GM12878 (cell line): ENCODE data around the gene TMEM229B. TPM values are rescaled to one million over a fixed set of nuclear protein-coding genes. Genes with fewer than 3 reads are reported as not detected.

ENCODE experiments used
- ATAC-seq: fragments of 200-7000 bp; cut with Tn5 transposase; 3 replicates; pipeline ENCODE4 v1.9.1; 2020; ENCODE audit warnings: mild to moderate bottlenecking, moderate library complexity
- BruUV-seq: library from RNA; stranded (reverse); fragments of 400-500 nt; replicated peaks from 2 replicates; lab custom pipeline; 2021; lab: Mats Ljungman, UMichigan
- CTCF ChIA-PET: fragments of 300-600 bp; sonication (Branson Sonifier 250); formaldehyde crosslinking; extraction: SDS; loops from one replicate; lab custom pipeline; 2021; ENCODE audit warnings: inconsistent platforms; lab: Yijun Ruan, JAX
- POLR2A ChIA-PET: fragments of 350-600 bp; formaldehyde crosslinking; extraction: SDS; loops from one replicate; lab custom pipeline; 2021; ENCODE audit warnings: inconsistent platforms; lab: Charles Lee
- RAD21 ChIA-PET: fragments of 300-600 bp; sonication (Branson Sonifier 250); formaldehyde crosslinking; loops from one replicate; lab custom pipeline; 2023; ENCODE audit warnings: antibody characterized with exemption; ENCODE audit not compliant: unreplicated experiment; lab: Charles Lee
- SMC1A ChIA-PET: fragments of 300-600 bp; sonication (Branson Sonifier 250); formaldehyde crosslinking; loops from one replicate; lab custom pipeline; 2023; ENCODE audit not compliant: unreplicated experiment, uncharacterized antibody; lab: Charles Lee
- DNase-seq: peaks from one replicate; pipeline ENCODE4 v3.0.0-alpha.2; 2011; ENCODE audit warnings: low read depth, low spot score
- FAIRE-seq: peaks from 3 replicates; lab custom pipeline; 2011; peaks lifted over from hg19 to GRCh38; lab: Jason Lieb, UNC
- H2AFZ ChIP-seq: 2 replicates; pipeline ENCODE4 v1.6.0; 2011; ENCODE audit warnings: low read depth, low read length, control low read depth; ENCODE audit not compliant: control insufficient read depth
- H3K27ac ChIP-seq: 2 replicates; pipeline ENCODE4 v1.5.1; 2011; ENCODE audit warnings: control low read depth; ENCODE audit not compliant: control insufficient read depth, insufficient read depth
- H3K27me3 ChIP-seq, 2 experiments: replicated peaks in 1 of 2; 2 replicates each; pipeline versions ENCODE4 v1.6.0 to v1.6.1; 2011; ENCODE audit warnings: low read length in 1 of 2; ENCODE audit not compliant: control insufficient read depth in 2 of 2, insufficient read depth in 2 of 2
- H3K36me3 ChIP-seq, 2 experiments: 2 replicates each; pipeline ENCODE4 v1.5.1; 2011; ENCODE audit warnings: low read length in 1 of 2; ENCODE audit not compliant: control insufficient read depth in 2 of 2, insufficient read depth in 2 of 2
- H3K4me1 ChIP-seq: 2 replicates; pipeline ENCODE4 v1.6.1; 2011; ENCODE audit warnings: mild to moderate bottlenecking, low read length, moderate library complexity, mixed read lengths; ENCODE audit not compliant: control insufficient read depth, insufficient read depth
- H3K4me2 ChIP-seq: 2 replicates; pipeline ENCODE4 v1.6.0; 2011; ENCODE audit warnings: control low read depth; ENCODE audit not compliant: control insufficient read depth, insufficient read depth
- H3K4me3 ChIP-seq: fragments of 200-600 bp; sonication (generic); 2 replicates; pipeline ENCODE4 v1.5.1; 2016
- H3K79me2 ChIP-seq: 2 replicates; pipeline ENCODE4 v1.6.0; 2011; ENCODE audit warnings: low read length; ENCODE audit not compliant: control insufficient read depth, insufficient read depth
- H3K9ac ChIP-seq: 2 replicates; pipeline ENCODE4 v1.8.0; 2011; ENCODE audit warnings: low read length, control low read depth, mixed read lengths; ENCODE audit not compliant: control insufficient read depth, insufficient read depth
- H3K9me3 ChIP-seq: replicated peaks from 3 replicates; pipeline ENCODE4 v1.5.1; 2011; ENCODE audit warnings: mild to moderate bottlenecking, low read length; ENCODE audit not compliant: control insufficient read depth, insufficient read depth
- H4K20me1 ChIP-seq: 2 replicates; pipeline ENCODE4 v1.6.0; 2011; ENCODE audit not compliant: control insufficient read depth, insufficient read depth
- CHD1 ChIP-seq: IDR thresholded peaks from 2 replicates; pipeline ENCODE4 v1.6.1; 2012; ENCODE audit warnings: low read depth, low read length, improper control_type of control experiment
- MEF2A ChIP-seq: IDR thresholded peaks from 2 replicates; pipeline ENCODE4 v1.6.1; 2011; ENCODE audit warnings: low read depth, mild to moderate bottlenecking, low read length, moderate library complexity; ENCODE audit not compliant: insufficient read depth
- RAD21 ChIP-seq: IDR thresholded peaks from 2 replicates; pipeline ENCODE4 v1.6.1; 2011; ENCODE audit warnings: mild to moderate bottlenecking, low read depth, low read length, moderate library complexity; ENCODE audit not compliant: insufficient read depth
- REST ChIP-seq: IDR thresholded peaks from 2 replicates; pipeline ENCODE4 v1.6.1; 2012; ENCODE audit warnings: mild to moderate bottlenecking, low read depth, low read length
- TAF1 ChIP-seq: IDR thresholded peaks from 2 replicates; pipeline ENCODE4 v1.6.1; 2011; ENCODE audit warnings: mild to moderate bottlenecking, low read depth, low read length, borderline replicate concordance
- WRNIP1 ChIP-seq: IDR thresholded peaks from 2 replicates; pipeline ENCODE4 v1.6.1; 2011; ENCODE audit warnings: low read depth, low read length, improper control_type of control experiment, borderline replicate concordance
- YY1 ChIP-seq: IDR thresholded peaks from 2 replicates; pipeline ENCODE4 v1.6.1; 2011; ENCODE audit warnings: low read depth, mild to moderate bottlenecking, low read length
- ZBTB11 ChIP-seq: fragments of 450-650 bp; formaldehyde crosslinking; IDR thresholded peaks from 2 replicates; pipeline ENCODE4 v1.5.0; 2022; ENCODE audit warnings: mild to moderate bottlenecking, missing genetic modification characterization
- WGBS: methylation state at CpG from one replicate; pipeline ENCODE4 v1.1.6; 2016; ENCODE audit warnings: low lambda C conversion rate; ENCODE audit not compliant: insufficient replicate concordance, insufficient coverage; ENCODE audit errors: missing lambda C conversion rate; 5-methylcytosine and 5-hydroxymethylcytosine counted together
- in situ Hi-C: fragments of 300-500 bp; cut with MboI; formaldehyde crosslinking; loops from 9 replicates; pipeline ENCODE4 v1.14.3; 2018; ENCODE audit warnings: mixed read lengths
- intact Hi-C: fragments of 100-400 bp; cut with micrococcal nuclease; formaldehyde crosslinking; loops from one replicate; pipeline ENCODE4 v1.14.2; 2022; ENCODE audit not compliant: unreplicated experiment
- polyA plus RNA-seq, 11 experiments: library from polyadenylated mRNA; depleted of rRNA in 4 of 11; unstranded in 6 of 11; stranded (reverse) in 5 of 11; fragments of >200 nt; fragmentation: Nextera tagmentation in 4 of 11; fragmentation: Illumina TruSeq in 1 of 11; extraction: Ambion mirVana in 4 of 11; extraction: Trizol in 1 of 11; gene quantifications; 1 replicate in 1 of 11; 2 replicates in 10 of 11; pipeline versions ENCODE4 v1.2.1 to v1.2.3, GENCODE V29; 2011 to 2016; ENCODE audit warnings: inconsistent platforms in 2 of 11, missing spikeins in 2 of 11, low read depth in 1 of 11
- total RNA-seq, 4 experiments: library from RNA; depleted of rRNA in 3 of 4; stranded (reverse); fragments of >200 nt in 3 of 4; fragmentation: Illumina TruSeq in 1 of 4; extraction: Trizol in 1 of 4; gene quantifications; 2 replicates each; pipeline versions ENCODE4 v1.2.1 to v1.2.3, GENCODE V29; 2013 to 2021
- TF ChIP-seq, protein P1 (sequence below): fragments of 450-650 bp; conservative IDR thresholded peaks from 2 replicates; pipeline ENCODE4 v1.6.1; 2017; ENCODE audit warnings: mild to moderate bottlenecking, moderate library complexity

TMEM229B gene
- total and polyA plus RNA-seq, 10 of the 15 experiments (the other 5 are each of a cell fraction or from before 2014, with no cell fraction given), result 0.24 to 5.3 (median 1.7) TPM

- Histone ChIP-seq H3K4me2 (no peak overlapping the region), H4K20me1 (no peaks in the 10 kb centered on the region), H3K4me1 (no peaks in the 10 kb centered on the region), H2AFZ (no peak overlapping the region), H3K36me3 (no peaks in the 10 kb centered on the region), H3K4me3 (no peak overlapping the region), H3K27me3 (peaks cover 0 to 2% of the 10 kb centered on the region in 2 experiments; a peak in 3 of 4 replicates), H3K79me2 (no peaks in the 10 kb centered on the region), H3K9me3 (no peaks in the 10 kb centered on the region), H3K27ac (no peak overlapping the region), H3K9ac (no peak overlapping the region)
- intact Hi-C loops, result no loop called here
- in situ Hi-C loops, result no loop called here
- POLR2A ChIA-PET, result no interaction called here
- WGBS, result 36% methylated on average over 5 of the region's 5 CpGs
- no peak for DNase-seq
- BruUV-seq, result no TSS peak
- SMC1A ChIA-PET, result interaction anchor here (0.6 to 1.3 kb wide), 2 partner anchors 78 to 122 kb away, joined by 3 read pairs; no protein-coding TSS in a partner anchor
- TF ChIP-seq RAD21, result no peak
- TF ChIP-seq YY1, result no peak
- no peak for TF ChIP-seq REST
- no peak for TF ChIP-seq WRNIP1
- no peak for TF ChIP-seq CHD1
- TF ChIP-seq MEF2A, result no peak
- TF ChIP-seq ZBTB11, result no peak
- TF ChIP-seq, protein P1, sequence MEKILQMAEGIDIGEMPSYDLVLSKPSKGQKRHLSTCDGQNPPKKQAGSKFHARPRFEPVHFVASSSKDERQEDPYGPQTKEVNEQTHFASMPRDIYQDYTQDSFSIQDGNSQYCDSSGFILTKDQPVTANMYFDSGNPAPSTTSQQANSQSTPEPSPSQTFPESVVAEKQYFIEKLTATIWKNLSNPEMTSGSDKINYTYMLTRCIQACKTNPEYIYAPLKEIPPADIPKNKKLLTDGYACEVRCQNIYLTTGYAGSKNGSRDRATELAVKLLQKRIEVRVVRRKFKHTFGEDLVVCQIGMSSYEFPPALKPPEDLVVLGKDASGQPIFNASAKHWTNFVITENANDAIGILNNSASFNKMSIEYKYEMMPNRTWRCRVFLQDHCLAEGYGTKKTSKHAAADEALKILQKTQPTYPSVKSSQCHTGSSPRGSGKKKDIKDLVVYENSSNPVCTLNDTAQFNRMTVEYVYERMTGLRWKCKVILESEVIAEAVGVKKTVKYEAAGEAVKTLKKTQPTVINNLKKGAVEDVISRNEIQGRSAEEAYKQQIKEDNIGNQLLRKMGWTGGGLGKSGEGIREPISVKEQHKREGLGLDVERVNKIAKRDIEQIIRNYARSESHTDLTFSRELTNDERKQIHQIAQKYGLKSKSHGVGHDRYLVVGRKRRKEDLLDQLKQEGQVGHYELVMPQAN, result no peak
- TF ChIP-seq TAF1, result no peak
- CTCF ChIA-PET, result interaction anchor here (0.7 to 1.8 kb wide), 6 partner anchors 8 to 268 kb away, joined by 3 to 11 read pairs (median 3); no protein-coding TSS in a partner anchor
- RAD21 ChIA-PET, result interaction anchor here (0.8 to 1.2 kb wide), 2 partner anchors 90 to 135 kb away, joined by 3 read pairs; no protein-coding TSS in a partner anchor
- ATAC-seq, result no peak
- FAIRE-seq, result no peak
Measured at GRCh38 chr14:67435603-67436002, 52.9 kb downstream of the TMEM229B start.
